KOPT-K1 (cell line): Measurements from ENCODE around the gene PLD4.

Experiments used
- H3K27ac ChIP-seq: fragments of 200-600 bp; sonication (generic); 2 replicates; pipeline ENCODE4 v1.5.1; 2016; ENCODE audit warnings: antibody characterized with exemption, mild to moderate bottlenecking, low read depth, low read length; ENCODE audit not compliant: poor library complexity, severe bottlenecking
- H3K36me3 ChIP-seq: fragments of 200-600 bp; sonication (generic); 2 replicates; pipeline ENCODE4 v1.5.1; 2017; ENCODE audit warnings: antibody characterized with exemption, mild to moderate bottlenecking, low read length, moderate library complexity; ENCODE audit not compliant: insufficient read depth
- H3K9me3 ChIP-seq: fragments of 200-600 bp; sonication (generic); 2 replicates; pipeline ENCODE4 v1.5.1; 2017; ENCODE audit warnings: antibody characterized with exemption, low read length, mild to moderate bottlenecking; ENCODE audit not compliant: insufficient read depth, poor library complexity, severe bottlenecking

Gene PLD4

DNA sequence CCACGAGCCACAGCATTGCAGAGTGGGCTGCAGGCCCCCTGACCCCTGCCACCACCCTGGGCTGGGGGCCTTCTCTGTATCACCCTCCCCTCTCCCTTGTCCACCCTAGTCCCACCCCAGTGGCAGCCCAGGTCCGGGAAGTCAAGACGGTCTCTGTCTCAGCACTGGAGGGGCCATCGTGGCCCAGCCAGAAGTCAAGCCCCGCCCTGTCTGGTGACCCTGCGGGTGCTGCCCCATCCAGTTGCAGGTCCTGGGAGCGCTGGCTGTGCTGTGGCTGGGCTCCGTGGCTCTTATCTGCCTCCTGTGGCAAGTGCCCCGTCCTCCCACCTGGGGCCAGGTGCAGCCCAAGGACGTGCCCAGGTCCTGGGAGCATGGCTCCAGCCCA lies 2.7 kb downstream of the PLD4 start:
- Histone ChIP-seq H3K36me3 (no peaks in the 10 kb centered on the region), H3K27ac (no peak overlapping the region), H3K9me3 (peaks cover 9% of the 10 kb centered on the region)

- peaks cover 9% of the 10 kb centered on the region for H3K9me3 ChIP-seq
- no peak overlapping the region for H3K27ac ChIP-seq
- no peaks in the 10 kb centered on the region for H3K36me3 ChIP-seq
These were observed 3.2 kb downstream of the PLD4 start for GRCh38 chr14:104927901-104928300.

GRCh38 chr14:104928391-104929133 lies 3.9 kb downstream of the PLD4 start:
- Histone ChIP-seq H3K9me3 (peaks cover 8% of the 10 kb centered on the region), H3K27ac (no peak overlapping the region), H3K36me3 (no peaks in the 10 kb centered on the region)

GRCh38 chr14:104929268-104930230 lies 4.9 kb downstream of the PLD4 start:
- H3K27ac ChIP-seq, result no peak overlapping the region
- no peaks in the 10 kb centered on the region for H3K36me3 ChIP-seq
- no peaks in the 10 kb centered on the region for H3K9me3 ChIP-seq

DNA sequence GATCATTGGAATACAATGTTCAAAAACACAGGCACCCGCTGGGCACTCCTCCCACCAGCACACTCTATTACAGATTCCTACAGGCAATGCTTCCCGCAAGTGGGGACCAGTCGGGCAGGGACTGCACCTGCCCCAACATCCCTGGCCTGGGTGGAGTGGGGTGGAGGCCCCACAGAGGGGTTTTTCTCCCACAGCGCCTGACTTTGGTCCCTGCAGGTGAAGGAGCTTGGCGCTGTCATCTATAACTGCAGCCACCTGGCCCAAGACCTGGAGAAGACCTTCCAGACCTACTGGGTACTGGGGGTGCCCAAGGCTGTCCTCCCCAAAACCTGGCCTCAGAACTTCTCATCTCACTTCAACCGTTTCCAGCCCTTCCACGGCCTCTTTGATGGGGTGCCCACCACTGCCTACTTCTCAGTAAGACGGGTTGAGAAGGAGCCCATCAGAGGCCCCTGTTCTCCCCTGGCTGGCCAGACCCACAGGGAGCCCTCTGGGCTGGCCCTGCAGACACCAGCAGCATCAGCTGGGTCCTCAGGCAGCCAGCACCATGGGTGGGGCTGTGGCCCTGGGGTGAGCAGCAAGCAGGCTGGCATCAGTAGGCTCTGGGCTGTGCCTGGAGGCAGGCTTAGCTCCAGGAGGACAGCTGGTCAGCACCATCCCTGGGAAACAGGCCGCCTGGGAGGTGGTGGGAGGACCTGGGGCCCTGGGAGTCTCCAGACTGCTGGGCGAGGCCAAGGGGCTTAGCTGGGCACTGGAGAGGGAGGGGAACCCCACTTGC lies 6.0 kb downstream of the PLD4 start:
- Histone ChIP-seq H3K9me3 (no peaks in the 10 kb centered on the region), H3K36me3 (no peaks in the 10 kb centered on the region), H3K27ac (no peak overlapping the region)

DNA sequence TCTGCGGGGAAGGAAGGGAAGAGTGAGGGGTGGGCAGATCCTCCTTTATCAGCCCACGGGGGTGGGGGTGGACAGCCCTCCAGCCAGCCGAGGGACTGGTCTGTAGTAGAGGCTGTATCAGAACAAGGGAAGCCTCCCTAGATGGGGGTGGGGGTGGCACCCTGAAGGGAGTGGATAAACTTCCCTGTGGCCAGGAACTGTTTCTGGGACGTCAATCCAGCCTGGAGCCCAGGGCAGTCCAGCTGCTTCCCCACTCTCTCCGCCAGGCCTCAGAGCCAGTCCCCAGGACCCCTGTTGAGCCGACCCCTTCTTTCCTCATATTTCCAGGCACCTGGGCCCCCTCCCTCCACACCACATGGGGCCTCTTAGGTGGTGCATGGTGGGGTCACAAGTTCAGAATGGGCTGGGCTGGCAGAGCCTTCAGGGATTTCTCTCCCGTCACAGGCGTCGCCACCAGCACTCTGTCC lies 6.7 kb downstream of the PLD4 start:
- no peaks in the 10 kb centered on the region for H3K36me3 ChIP-seq
- H3K27ac ChIP-seq, result no peak overlapping the region
- H3K9me3 ChIP-seq, result no peaks in the 10 kb centered on the region

- H3K9me3 ChIP-seq, result no peaks in the 10 kb centered on the region
- no peak overlapping the region for H3K27ac ChIP-seq
- H3K36me3 ChIP-seq, result no peaks in the 10 kb centered on the region
These were observed 7.3 kb downstream of the PLD4 start for GRCh38 chr14:104931771-104932675.

DNA sequence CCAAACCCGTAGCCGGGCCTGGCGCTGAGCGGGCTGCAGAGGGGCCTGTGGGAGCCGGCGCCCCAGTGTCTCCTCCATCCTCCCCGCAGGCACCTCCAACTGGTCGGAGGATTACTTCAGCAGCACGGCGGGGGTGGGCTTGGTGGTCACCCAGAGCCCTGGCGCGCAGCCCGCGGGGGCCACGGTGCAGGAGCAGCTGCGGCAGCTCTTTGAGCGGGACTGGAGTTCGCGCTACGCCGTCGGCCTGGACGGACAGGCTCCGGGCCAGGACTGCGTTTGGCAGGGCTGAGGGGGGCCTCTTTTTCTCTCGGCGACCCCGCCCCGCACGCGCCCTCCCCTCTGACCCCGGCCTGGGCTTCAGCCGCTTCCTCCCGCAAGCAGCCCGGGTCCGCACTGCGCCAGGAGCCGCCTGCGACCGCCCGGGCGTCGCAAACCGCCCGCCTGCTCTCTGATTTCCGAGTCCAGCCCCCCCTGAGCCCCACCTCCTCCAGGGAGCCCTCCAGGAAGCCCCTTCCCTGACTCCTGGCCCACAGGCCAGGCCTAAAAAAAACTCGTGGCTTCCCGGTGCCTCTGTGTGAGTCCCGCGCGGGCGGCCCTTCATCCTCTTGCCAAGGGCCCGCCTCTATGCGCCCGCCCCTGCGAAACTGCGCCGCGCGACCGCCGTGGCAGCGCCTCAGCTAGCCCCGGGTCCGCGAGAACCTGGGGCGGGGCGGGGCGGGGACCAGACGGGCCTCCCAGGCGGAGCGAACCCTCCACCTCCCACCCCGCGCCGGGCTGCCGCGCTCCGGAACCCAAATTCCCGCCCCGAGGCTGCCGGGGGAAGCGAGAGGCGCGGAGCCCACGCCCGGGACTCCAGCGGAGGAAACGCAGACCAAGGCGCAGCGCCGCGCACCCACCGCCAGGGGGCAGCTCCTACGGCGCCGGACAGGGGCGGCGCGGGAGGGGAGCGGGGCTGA lies 8.3 kb downstream of the PLD4 start:
- Histone ChIP-seq H3K27ac (no peak overlapping the region), H3K9me3 (no peaks in the 10 kb centered on the region), H3K36me3 (no peaks in the 10 kb centered on the region)

DNA sequence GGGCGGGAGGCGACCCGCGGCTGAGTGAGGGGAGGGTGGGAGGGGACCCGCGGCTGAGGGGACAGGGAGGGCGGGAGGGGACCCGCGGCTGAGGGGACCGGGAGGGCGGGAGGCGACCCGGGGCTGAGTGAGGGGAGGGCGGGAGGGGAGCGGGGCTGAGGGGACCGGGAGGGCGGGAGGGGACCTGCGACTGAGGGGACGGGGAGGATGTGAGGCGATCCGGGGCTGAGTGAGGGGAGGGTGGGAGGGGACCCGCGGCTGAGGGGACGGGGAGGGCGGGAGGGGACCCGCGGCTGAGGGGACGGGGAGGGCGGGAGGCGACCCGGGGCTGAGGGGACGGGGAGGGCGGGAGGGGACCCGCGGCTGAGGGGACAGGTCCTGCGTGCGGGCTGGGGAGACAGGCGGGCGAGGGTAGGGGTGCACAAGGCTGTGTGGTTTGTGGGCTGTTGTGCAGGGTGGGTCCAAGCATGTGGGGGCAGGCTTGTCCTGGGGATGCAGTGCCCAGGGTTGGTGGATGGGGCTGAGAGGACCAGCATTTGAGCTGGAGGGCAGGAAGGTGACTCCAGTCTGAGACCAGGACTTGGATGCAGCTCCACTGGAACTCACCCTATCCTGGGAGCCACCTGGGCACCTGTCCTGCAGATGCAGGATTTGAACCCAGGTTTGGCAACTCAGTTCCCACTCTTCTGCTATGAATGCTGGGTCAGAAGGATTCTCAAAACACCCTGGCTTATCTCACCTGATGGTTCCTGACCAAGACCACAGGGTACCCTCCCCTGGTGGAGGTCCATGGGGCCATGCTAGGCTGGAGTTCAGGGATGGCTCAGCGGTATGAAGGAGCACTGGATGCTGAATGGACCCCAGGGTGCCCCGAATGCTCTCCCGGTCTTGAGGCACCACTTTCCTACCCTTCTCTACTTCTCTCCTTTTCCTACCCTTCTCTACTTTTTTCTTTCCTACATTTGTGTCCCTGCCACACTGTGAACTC lies 9.4 kb downstream of the PLD4 start:
- H3K36me3 ChIP-seq, result no peaks in the 10 kb centered on the region
- no peak overlapping the region for H3K27ac ChIP-seq
- no peaks in the 10 kb centered on the region for H3K9me3 ChIP-seq

GRCh38 chr14:104935026-104935650 lies 10.5 kb downstream of the PLD4 start:
- Histone ChIP-seq H3K36me3 (no peaks in the 10 kb centered on the region), H3K9me3 (no peaks in the 10 kb centered on the region), H3K27ac (no peak overlapping the region)

DNA sequence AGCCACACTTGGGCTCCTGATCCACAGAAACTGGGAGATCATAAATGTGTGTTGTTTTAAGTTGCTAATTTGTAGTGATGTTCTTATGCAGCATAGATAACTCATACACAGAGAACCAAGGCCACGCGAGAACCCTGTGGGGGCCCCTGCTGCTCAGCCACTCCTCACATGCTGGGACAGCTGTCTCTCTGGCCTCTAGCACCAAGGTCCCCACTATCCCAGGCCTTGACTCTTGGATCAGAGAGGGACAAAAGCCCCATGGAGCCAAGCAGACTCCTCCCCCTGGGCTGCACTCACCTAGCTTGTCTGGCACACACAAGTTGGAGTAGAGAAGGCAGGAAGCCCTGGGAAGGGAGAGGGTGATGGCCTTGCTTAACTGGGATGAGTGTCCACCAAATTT lies 11.3 kb downstream of the PLD4 start:
- Histone ChIP-seq H3K9me3 (no peaks in the 10 kb centered on the region), H3K27ac (no peak overlapping the region), H3K36me3 (no peaks in the 10 kb centered on the region)
